HepG2 (cell line): ENCODE measurements around the gene RUVBL1. TPM values are rescaled to one million over a fixed set of nuclear protein-coding genes. Genes with fewer than 3 reads are reported as not detected.

Source experiments
- AGO2 ChIP-seq: fragments of 200-400 bp; formaldehyde crosslinking; optimal IDR thresholded peaks from 2 replicates; pipeline ENCODE3; 2017; ENCODE audit warnings: mild to moderate bottlenecking, low read depth, low read length, moderate library complexity
- CBX2 ChIP-seq, 2 experiments: fragments of 200-600 bp in 1 of 2; sonication (generic); formaldehyde crosslinking in 1 of 2; IDR thresholded peaks; 2 replicates each; pipeline versions ENCODE4 v1.7.0 to v1.8.1; 2018 to 2022; ENCODE audit warnings: low read depth in 2 of 2, low read length in 1 of 2, mild to moderate bottlenecking in 1 of 2, missing genetic modification reagents in 1 of 2
- ETV5 ChIP-seq: IDR thresholded peaks from 2 replicates; pipeline ENCODE4 v1.6.1; 2018; ENCODE audit warnings: missing biosample characterization, missing genetic modification reagents, inconsistent platforms, borderline replicate concordance
- HMGA1 ChIP-seq: sonication (generic); formaldehyde crosslinking; conservative IDR thresholded peaks from 2 replicates; pipeline ENCODE4 v1.4.0; 2020; ENCODE audit warnings: missing genetic modification reagents
- HNRNPH1 ChIP-seq: fragments of 200-400 bp; formaldehyde crosslinking; optimal IDR thresholded peaks from 2 replicates; pipeline ENCODE3; 2017; ENCODE audit warnings: mild to moderate bottlenecking, low read depth, low read length
- MAF1 ChIP-seq: sonication (generic); formaldehyde crosslinking; IDR thresholded peaks from 2 replicates; pipeline ENCODE4 v1.5.0; 2020; ENCODE audit warnings: missing genetic modification reagents, borderline replicate concordance
- NR2F6 ChIP-seq, 2 experiments: IDR thresholded peaks; 2 replicates each; pipeline ENCODE4 v1.6.1; 2016; ENCODE audit warnings: antibody characterized with exemption in 1 of 2, mild to moderate bottlenecking in 1 of 2
- PLRG1 ChIP-seq: fragments of 450-650 bp; conservative IDR thresholded peaks from 2 replicates; pipeline ENCODE4 v1.6.1; 2016
- SNRNP70 ChIP-seq: fragments of 200-400 bp; formaldehyde crosslinking; IDR thresholded peaks from 2 replicates; pipeline ENCODE4 v1.6.1; 2017; ENCODE audit warnings: mild to moderate bottlenecking, low read depth, low read length, moderate library complexity
- U2AF1 ChIP-seq: fragments of 200-400 bp; formaldehyde crosslinking; optimal IDR thresholded peaks from 2 replicates; pipeline ENCODE3; 2017; ENCODE audit warnings: mild to moderate bottlenecking, low read depth, low read length
- ZBTB46 ChIP-seq: sonication (generic); formaldehyde crosslinking; IDR thresholded peaks from 2 replicates; pipeline ENCODE4 v1.4.0; 2020; ENCODE audit warnings: mild to moderate bottlenecking, missing genetic modification reagents, borderline replicate concordance
- ZMYM4 ChIP-seq: sonication (generic); formaldehyde crosslinking; IDR thresholded peaks from 2 replicates; pipeline ENCODE4 v1.8.1; 2023; ENCODE audit warnings: mild to moderate bottlenecking, missing genetic modification reagents
- ZNF225 ChIP-seq: sonication (generic); formaldehyde crosslinking; IDR thresholded peaks from 2 replicates; pipeline ENCODE4 v1.4.0; 2020; ENCODE audit warnings: mild to moderate bottlenecking, missing genetic modification reagents
- ZNF333 ChIP-seq: sonication (generic); formaldehyde crosslinking; IDR thresholded peaks from 2 replicates; pipeline ENCODE4 v1.4.0; 2020; ENCODE audit warnings: mild to moderate bottlenecking, missing genetic modification reagents, borderline replicate concordance
- ZNF503 ChIP-seq: sonication (generic); formaldehyde crosslinking; IDR thresholded peaks from 2 replicates; pipeline ENCODE4 v1.4.0; 2020; ENCODE audit warnings: missing genetic modification reagents
- ZNF598 ChIP-seq: sonication (generic); formaldehyde crosslinking; IDR thresholded peaks from 2 replicates; pipeline ENCODE4 v1.5.1; 2020; ENCODE audit warnings: mild to moderate bottlenecking, missing genetic modification reagents, borderline replicate concordance
- ZNF615 ChIP-seq: sonication (generic); formaldehyde crosslinking; IDR thresholded peaks from 2 replicates; pipeline ENCODE4 v1.5.0; 2020; ENCODE audit warnings: mild to moderate bottlenecking, missing genetic modification reagents, borderline replicate concordance
- ZNF652 ChIP-seq: IDR thresholded peaks from 2 replicates; pipeline ENCODE4 v1.6.1; 2016; ENCODE audit warnings: low read depth, borderline replicate concordance
- ZNF776 ChIP-seq: sonication (generic); formaldehyde crosslinking; IDR thresholded peaks from 2 replicates; pipeline ENCODE4 v1.4.0; 2020; ENCODE audit warnings: mild to moderate bottlenecking, missing genetic modification reagents
- polyA plus RNA-seq, 8 experiments: library from polyadenylated mRNA; depleted of rRNA in 3 of 8; stranded (reverse) in 7 of 8; unstranded in 1 of 8; fragments of >200 nt; fragmentation: Illumina TruSeq in 4 of 8; extraction: Trizol in 4 of 8; gene quantifications; 2 replicates each; pipeline versions ENCODE4 v1.2.1 to v1.2.3, GENCODE V29; 2011 to 2016; ENCODE audit warnings: low read depth in 4 of 8, missing spikeins in 1 of 8, mixed read lengths in 1 of 8; ENCODE audit not compliant: insufficient read depth in 1 of 8
- total RNA-seq, 5 experiments: library from RNA; depleted of rRNA; stranded (reverse); fragments of >200 nt; fragmentation: Illumina TruSeq; extraction: Trizol; gene quantifications; 2 replicates each; pipeline ENCODE4 v1.2.3, GENCODE V29; 2016; ENCODE audit warnings: low read depth in 1 of 5
- TF ChIP-seq, protein P1 (sequence below): sonication (generic); formaldehyde crosslinking; IDR thresholded peaks from 2 replicates; pipeline ENCODE4 v1.4.0; 2020; ENCODE audit warnings: missing genetic modification reagents
- TF ChIP-seq, protein P2 (sequence below): IDR thresholded peaks from 2 replicates; pipeline ENCODE4 v1.6.1; 2016; ENCODE audit warnings: missing genetic modification reagents, missing compliant biosample characterization

Gene RUVBL1
- total and polyA plus RNA-seq, 2 of the 13 experiments (the other 11 are each of a cell fraction or from before 2014, with no cell fraction given), result 32.7 to 86.3 TPM

DNA sequence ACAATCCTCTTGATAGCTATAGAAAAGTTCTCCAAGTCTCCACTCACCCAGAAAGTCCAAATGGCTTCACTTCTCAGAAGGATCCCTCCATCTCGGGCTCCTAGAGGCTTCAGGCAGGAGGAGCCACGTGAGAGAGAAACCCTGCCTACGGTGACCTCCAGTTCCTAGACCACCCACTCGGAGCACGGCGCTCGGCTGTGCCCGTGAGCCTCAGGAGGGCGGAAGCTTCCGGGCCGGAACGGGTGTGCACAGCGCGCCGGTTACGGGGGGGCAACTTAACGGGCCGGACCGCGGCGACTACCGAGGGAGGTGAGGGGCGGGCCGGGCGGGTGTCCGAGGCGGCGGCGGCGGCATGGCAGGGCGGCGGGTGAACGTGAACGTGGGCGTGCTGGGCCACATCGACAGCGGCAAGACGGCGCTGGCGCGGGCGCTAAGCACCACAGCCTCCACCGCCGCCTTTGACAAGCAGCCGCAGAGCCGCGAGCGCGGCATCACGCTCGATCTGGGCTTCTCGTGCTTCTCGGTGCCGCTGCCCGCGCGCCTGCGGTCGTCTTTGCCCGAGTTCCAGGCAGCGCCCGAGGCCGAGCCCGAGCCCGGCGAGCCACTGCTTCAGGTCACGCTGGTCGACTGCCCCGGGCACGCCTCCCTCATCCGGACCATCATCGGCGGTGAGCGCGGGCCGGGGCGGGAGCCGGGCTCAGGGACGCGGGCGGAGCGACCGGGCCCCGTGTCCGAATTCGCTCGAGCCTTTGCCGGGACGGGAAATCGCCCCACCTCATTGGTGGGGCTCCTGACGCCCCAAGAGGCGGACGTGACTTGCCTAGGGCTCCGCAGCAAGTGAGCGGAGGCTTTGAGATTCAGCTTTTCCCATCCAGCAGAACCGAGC, 29.8 kb upstream of the RUVBL1 start, which contains the start of gene EEFSEC (continued):
- no peak for TF ChIP-seq HMGA1
- no peak for TF ChIP-seq ZBTB46 (CRISPR knock-in tag)
- peak; percentile 99 for TF ChIP-seq ZMYM4 (CRISPR knock-in tag)
- 0 out of 2 replicates have a peak, but pooled peaks have one; percentile 41 for TF ChIP-seq ZNF652
- TF ChIP-seq CBX2 (IDR thresholded peaks at IDR 0.05; ENCODE audit: low read depth, low read length), result no peak
- TF ChIP-seq CBX2 (CRISPR knock-in tag; IDR thresholded peaks at IDR 0.05; ENCODE audit: low read depth), result no peak
- TF ChIP-seq AGO2, result peak; percentile 88
- peak; percentile 87 for TF ChIP-seq ETV5
- TF ChIP-seq ZNF615 (CRISPR knock-in tag), result peak; percentile 94
- no peak for TF ChIP-seq U2AF1
- peak; percentile 74 for TF ChIP-seq ZNF225
- TF ChIP-seq, protein P1, sequence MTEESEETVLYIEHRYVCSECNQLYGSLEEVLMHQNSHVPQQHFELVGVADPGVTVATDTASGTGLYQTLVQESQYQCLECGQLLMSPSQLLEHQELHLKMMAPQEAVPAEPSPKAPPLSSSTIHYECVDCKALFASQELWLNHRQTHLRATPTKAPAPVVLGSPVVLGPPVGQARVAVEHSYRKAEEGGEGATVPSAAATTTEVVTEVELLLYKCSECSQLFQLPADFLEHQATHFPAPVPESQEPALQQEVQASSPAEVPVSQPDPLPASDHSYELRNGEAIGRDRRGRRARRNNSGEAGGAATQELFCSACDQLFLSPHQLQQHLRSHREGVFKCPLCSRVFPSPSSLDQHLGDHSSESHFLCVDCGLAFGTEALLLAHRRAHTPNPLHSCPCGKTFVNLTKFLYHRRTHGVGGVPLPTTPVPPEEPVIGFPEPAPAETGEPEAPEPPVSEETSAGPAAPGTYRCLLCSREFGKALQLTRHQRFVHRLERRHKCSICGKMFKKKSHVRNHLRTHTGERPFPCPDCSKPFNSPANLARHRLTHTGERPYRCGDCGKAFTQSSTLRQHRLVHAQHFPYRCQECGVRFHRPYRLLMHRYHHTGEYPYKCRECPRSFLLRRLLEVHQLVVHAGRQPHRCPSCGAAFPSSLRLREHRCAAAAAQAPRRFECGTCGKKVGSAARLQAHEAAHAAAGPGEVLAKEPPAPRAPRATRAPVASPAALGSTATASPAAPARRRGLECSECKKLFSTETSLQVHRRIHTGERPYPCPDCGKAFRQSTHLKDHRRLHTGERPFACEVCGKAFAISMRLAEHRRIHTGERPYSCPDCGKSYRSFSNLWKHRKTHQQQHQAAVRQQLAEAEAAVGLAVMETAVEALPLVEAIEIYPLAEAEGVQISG (CRISPR knock-in tag), result peak; percentile 94
- peak; percentile 93 for TF ChIP-seq ZNF776 (CRISPR knock-in tag)
- no peak; the same call in 1 of the 2 replicates for TF ChIP-seq ZNF333
- no peak for TF ChIP-seq NR2F6 (IDR thresholded peaks at IDR 0.05)
- TF ChIP-seq NR2F6 (CRISPR knock-in tag; IDR thresholded peaks at IDR 0.05), result peak; percentile 76; the same call in 1 of the 2 replicates
- TF ChIP-seq PLRG1, result no peak
- TF ChIP-seq ZNF598, result peak; percentile 84; the same call in 1 of the 2 replicates
- no peak for TF ChIP-seq SNRNP70
- TF ChIP-seq, protein P2, sequence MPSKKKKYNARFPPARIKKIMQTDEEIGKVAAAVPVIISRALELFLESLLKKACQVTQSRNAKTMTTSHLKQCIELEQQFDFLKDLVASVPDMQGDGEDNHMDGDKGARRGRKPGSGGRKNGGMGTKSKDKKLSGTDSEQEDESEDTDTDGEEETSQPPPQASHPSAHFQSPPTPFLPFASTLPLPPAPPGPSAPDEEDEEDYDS (CRISPR knock-in tag), result peak; percentile 77
- peak; percentile 72; the same call in 1 of the 2 replicates for TF ChIP-seq MAF1
- TF ChIP-seq ZNF503 (CRISPR knock-in tag), result peak; percentile 35; the same call in 1 of the 2 replicates
- no peak for TF ChIP-seq HNRNPH1
